Transverse colon (tissue), 4 donors: ENCODE data around the gene AKR1E2. TPM values are rescaled to one million over a fixed set of nuclear protein-coding genes. Genes with fewer than 3 reads are reported as not detected.
"Not testable (repeated sequence)": the region's sequence is repeated elsewhere in the genome, so short reads cannot be mapped to it uniquely, and the experiment has no call there.

Experiments used
- DNase-seq: peaks from one replicate; pipeline ENCODE4 v3.0.0-alpha.2; 2019
- H3K27ac ChIP-seq, 4 donors: fragments of 200-600 bp; sonication (generic); 2 replicates each; pipeline ENCODE4 v1.5.1; 2016 to 2018; ENCODE audit warnings: inconsistent platforms in 4 of 4
- H3K27me3 ChIP-seq: fragments of 200-600 bp; sonication (generic); 2 replicates; pipeline ENCODE4 v1.5.1; 2017; ENCODE audit warnings: inconsistent platforms
- H3K36me3 ChIP-seq, 4 donors: fragments of 200-600 bp; sonication (generic); 2 replicates each; pipeline ENCODE4 v1.5.1; 2017 to 2019; ENCODE audit warnings: inconsistent platforms in 4 of 4
- H3K4me1 ChIP-seq, 4 donors: fragments of 200-600 bp; sonication (generic); 2 replicates each; pipeline ENCODE4 v1.5.1; 2017 to 2020; ENCODE audit warnings: inconsistent platforms in 4 of 4
- H3K4me3 ChIP-seq, 4 donors: fragments of 200-600 bp; sonication (generic); 1 replicate in 1 of 4; 2 replicates in 3 of 4; pipeline versions ENCODE4 v1.5.1 to v1.6.1; 2017 to 2019; ENCODE audit warnings: inconsistent platforms in 4 of 4
- H3K9me3 ChIP-seq, 2 donors: fragments of 200-600 bp; sonication (generic); 2 replicates each; pipeline ENCODE4 v1.5.1; 2017 to 2019; ENCODE audit warnings: inconsistent platforms in 2 of 2
- CTCF ChIP-seq, 5 experiments: fragments of 200-600 bp in 3 of 5; fragments of 450-650 bp in 2 of 5; sonication (generic) in 3 of 5; IDR thresholded peaks; 1 replicate in 2 of 5; 2 replicates in 3 of 5; pipeline ENCODE4 v1.5.1; 2016 to 2017; ENCODE audit warnings: antibody characterized with exemption in 5 of 5, inconsistent platforms in 3 of 5, mild to moderate bottlenecking in 2 of 5, moderate library complexity in 1 of 5
- EP300 ChIP-seq: sonication (generic); formaldehyde crosslinking; IDR thresholded peaks from one replicate; pipeline ENCODE4 v1.6.1; 2017; ENCODE audit warnings: antibody characterized with exemption, low read depth
- POLR2A ChIP-seq: fragments of 450-650 bp; IDR thresholded peaks from one replicate; pipeline ENCODE4 v1.6.1; 2016; ENCODE audit warnings: antibody characterized with exemption, mild to moderate bottlenecking, moderate library complexity
- POLR2AphosphoS5 ChIP-seq, 3 donors: sonication (generic); formaldehyde crosslinking; IDR thresholded peaks; one replicate each; pipeline ENCODE4 v1.6.1; 2016; ENCODE audit warnings: antibody characterized with exemption in 3 of 3
- WGBS, 2 donors: methylation state at CpG; one replicate each; pipeline ENCODE4 v1.1.5; 2018; ENCODE audit warnings: low coverage in 1 of 2; 5-methylcytosine and 5-hydroxymethylcytosine counted together
- in situ Hi-C, 4 donors: fragments of 200-750 bp; cut with MboI; loops; one replicate each; pipeline versions ENCODE4 v1.15.0 to v1.15.1; 2017; ENCODE audit warnings: low sequenced_read_pairs in 3 of 4, low pct_ligation_motif_present in 1 of 4, low pct_unique_long_range_greater_than_20kb in 1 of 4
- intact Hi-C: fragments of 100-400 bp; cut with DNase I; formaldehyde crosslinking; loops from one replicate; pipeline ENCODE4 v1.15.1; 2023; ENCODE audit warnings: low total_unique reads
- total RNA-seq, 4 donors: library from RNA; depleted of rRNA; stranded (reverse); fragments of >200 nt; gene quantifications; one replicate each; pipeline ENCODE4 v1.1.0, GENCODE V29; 2016

Gene AKR1E2
- total RNA-seq, 4 donors from 2014 or later, result 3.8 to 34.8 (median 5.3) TPM

GRCh38 chr10:4813496-4813895 lies 12.5 kb upstream of the AKR1E2 start:
- H3K36me3 ChIP-seq, result no peaks in the 10 kb centered on the region
- WGBS, 2 donors, result 66 to 78% methylated on average over 5 of the region's 5 CpGs
- H3K27ac ChIP-seq, result no peak overlapping the region
- no peaks in the 10 kb centered on the region for H3K27me3 ChIP-seq
- peaks cover 0 to 5% (median 0%) of the 10 kb centered on the region in 4 donors for H3K4me1 ChIP-seq
- TF ChIP-seq POLR2AphosphoS5 (IDR thresholded peaks at IDR 0.05), result no peak
- TF ChIP-seq EP300, result no peak
- no peak for TF ChIP-seq POLR2A
- no peak for TF ChIP-seq CTCF (IDR thresholded peaks at IDR 0.05)
- H3K9me3 ChIP-seq, result no peaks in the 10 kb centered on the region
- H3K4me3 ChIP-seq, result no peak overlapping the region
- DNase-seq, result no peak
- in situ Hi-C loops (no loop called here), intact Hi-C loops (no loop called here)

- H3K4me1 ChIP-seq, H3K27me3 ChIP-seq, H3K36me3 ChIP-seq, intact Hi-C loops, H3K4me3 ChIP-seq, H3K9me3 ChIP-seq, in situ Hi-C loops, DNase-seq, H3K27ac ChIP-seq: not testable (repeated sequence)
- TF ChIP-seq CTCF (IDR thresholded peaks at IDR 0.05), result peak in 3 of 5 experiments; percentile 41 to 61 (median 60)
- 0 to 15% methylated on average over 1 to 3 of the region's 11 CpGs for WGBS, 2 donors
These were observed 10.3 kb upstream of the AKR1E2 start for GRCh38 chr10:4815646-4816180.

DNA sequence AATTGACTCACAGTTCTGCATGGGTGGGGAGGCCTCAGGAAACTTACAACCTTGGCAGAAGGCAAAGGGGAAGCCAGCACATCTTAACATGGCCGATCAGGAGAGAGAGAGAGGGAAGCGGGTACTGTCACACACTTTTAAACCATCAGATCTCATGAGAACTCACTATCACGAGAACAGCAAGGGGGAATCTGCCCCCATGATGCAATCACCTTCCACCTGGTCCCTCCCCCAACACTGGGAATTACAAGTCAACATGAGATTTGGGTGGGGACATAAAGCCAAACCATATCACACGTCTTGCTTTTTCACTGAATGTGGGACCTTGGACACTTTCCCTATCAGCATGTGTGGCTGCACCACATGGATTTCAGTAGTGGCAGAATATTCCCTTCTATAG lies 9.0 kb upstream of the AKR1E2 start:
- in situ Hi-C loops, result no loop called here
- Histone ChIP-seq H3K9me3 (no peaks in the 10 kb centered on the region), H3K4me1 (peaks cover 0 to 5% (median 0%) of the 10 kb centered on the region in 4 donors), H3K27ac (no peak overlapping the region), H3K4me3 (no peak overlapping the region), H3K36me3 (no peaks in the 10 kb centered on the region), H3K27me3 (no peaks in the 10 kb centered on the region)
- WGBS, 2 donors, result 82 to 83% methylated on average over 4 of the region's 4 CpGs
- no peak for DNase-seq
- no peak for TF ChIP-seq EP300
- intact Hi-C loops, result no loop called here

- in situ Hi-C loops, result no loop called here
These were observed 6.9 kb upstream of the AKR1E2 start for GRCh38 chr10:4819067-4819466.

More at GRCh38 chr10:4819067-4819466, 6.9 kb upstream of the AKR1E2 start:
- H3K27me3 ChIP-seq, result no peaks in the 10 kb centered on the region
- H3K36me3 ChIP-seq, result no peaks in the 10 kb centered on the region
- H3K4me3 ChIP-seq, result no peak overlapping the region
- no peaks in the 10 kb centered on the region for H3K9me3 ChIP-seq
- no peak overlapping the region for H3K27ac ChIP-seq
- H3K4me1 ChIP-seq, result peaks cover 0 to 5% (median 0%) of the 10 kb centered on the region in 4 donors
- no peak for DNase-seq
- WGBS, 2 donors, result 54 to 75% methylated on average over 2 of the region's 2 CpGs
- TF ChIP-seq CTCF (IDR thresholded peaks at IDR 0.05) (no peak), EP300 (no peak), POLR2A (no peak), POLR2AphosphoS5 (IDR thresholded peaks at IDR 0.05) (no peak)
- intact Hi-C loops, result no loop called here
